ENCODE data around the gene SPAG16. TPM values are rescaled to one million over a fixed set of nuclear protein-coding genes. Genes with fewer than 3 reads are reported as not detected.
A peak's percentile ranks its signal among the peaks of the same experiment; 100 is the strongest.

SPAG16 gene
- total RNA-seq, 6 experiments from 2014 or later = 15.4 to 20.0 (median 17.5) TPM

DNA sequence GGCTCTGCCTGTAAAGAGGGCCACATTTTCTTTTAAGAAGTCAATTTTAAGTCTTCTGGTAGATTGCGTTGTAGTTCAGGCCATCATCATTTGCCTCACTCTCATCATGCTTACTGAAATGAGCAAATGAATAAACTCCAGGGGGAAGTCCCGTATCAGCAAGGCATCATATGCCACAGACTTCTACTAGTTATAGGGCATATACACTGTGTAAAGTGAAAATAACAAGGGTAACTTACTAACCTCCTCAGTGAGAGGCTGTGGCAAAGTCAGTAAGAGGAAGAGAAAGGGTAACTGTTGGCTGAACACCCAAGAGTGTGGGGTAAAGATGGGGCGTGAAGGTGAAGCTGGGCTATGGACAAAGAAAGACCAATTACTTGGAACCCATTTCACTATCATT lies 456.2 kb downstream of the SPAG16 start:
- no peaks in the 10 kb centered on the region for H3K36me3 Mint-ChIP-seq (ENCODE audit: low read depth)
- no peaks in the 10 kb centered on the region for H3K27me3 Mint-ChIP-seq (ENCODE audit: insufficient read depth)
- H3K4me1 Mint-ChIP-seq (ENCODE audit: low read depth) = no peaks in the 10 kb centered on the region; the same call in 1 of the 2 replicates
- TF ChIP-seq, protein P1, sequence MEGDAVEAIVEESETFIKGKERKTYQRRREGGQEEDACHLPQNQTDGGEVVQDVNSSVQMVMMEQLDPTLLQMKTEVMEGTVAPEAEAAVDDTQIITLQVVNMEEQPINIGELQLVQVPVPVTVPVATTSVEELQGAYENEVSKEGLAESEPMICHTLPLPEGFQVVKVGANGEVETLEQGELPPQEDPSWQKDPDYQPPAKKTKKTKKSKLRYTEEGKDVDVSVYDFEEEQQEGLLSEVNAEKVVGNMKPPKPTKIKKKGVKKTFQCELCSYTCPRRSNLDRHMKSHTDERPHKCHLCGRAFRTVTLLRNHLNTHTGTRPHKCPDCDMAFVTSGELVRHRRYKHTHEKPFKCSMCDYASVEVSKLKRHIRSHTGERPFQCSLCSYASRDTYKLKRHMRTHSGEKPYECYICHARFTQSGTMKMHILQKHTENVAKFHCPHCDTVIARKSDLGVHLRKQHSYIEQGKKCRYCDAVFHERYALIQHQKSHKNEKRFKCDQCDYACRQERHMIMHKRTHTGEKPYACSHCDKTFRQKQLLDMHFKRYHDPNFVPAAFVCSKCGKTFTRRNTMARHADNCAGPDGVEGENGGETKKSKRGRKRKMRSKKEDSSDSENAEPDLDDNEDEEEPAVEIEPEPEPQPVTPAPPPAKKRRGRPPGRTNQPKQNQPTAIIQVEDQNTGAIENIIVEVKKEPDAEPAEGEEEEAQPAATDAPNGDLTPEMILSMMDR (IDR thresholded peaks at IDR 0.05) = no peak
- H3K4me3 Mint-ChIP-seq = no peak overlapping the region
- DNase-seq = no peak
- no peak overlapping the region for H3K27ac Mint-ChIP-seq
- H3K9me3 Mint-ChIP-seq = no peaks in the 10 kb centered on the region

DNA sequence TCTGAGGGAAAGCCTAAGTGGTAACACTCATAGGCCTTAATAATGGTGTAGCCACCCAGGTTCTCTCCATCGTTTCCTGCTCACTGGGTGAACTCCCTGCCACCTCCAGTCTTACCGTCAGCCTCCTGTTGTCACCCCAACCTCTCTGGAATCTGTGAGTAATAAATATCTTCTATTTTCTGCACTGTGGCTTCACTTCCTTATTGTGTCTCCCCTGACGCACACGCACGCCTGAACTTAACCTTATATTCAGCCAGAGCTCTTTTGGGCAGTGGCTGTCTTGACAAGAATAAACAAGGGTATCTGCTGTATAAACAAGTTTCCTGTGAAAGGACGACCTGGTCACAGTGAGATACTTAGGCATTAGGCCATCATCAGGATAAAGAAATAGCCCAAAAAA lies 467.2 kb downstream of the SPAG16 start:
- H3K4me3 Mint-ChIP-seq = no peak overlapping the region
- H3K9me3 Mint-ChIP-seq = no peaks in the 10 kb centered on the region
- H3K27me3 Mint-ChIP-seq (ENCODE audit: insufficient read depth) = no peaks in the 10 kb centered on the region
- peaks cover 15% of the 10 kb centered on the region; the same call in 1 of the 2 replicates for H3K4me1 Mint-ChIP-seq (ENCODE audit: low read depth)
- DNase-seq = no peak
- H3K36me3 Mint-ChIP-seq (ENCODE audit: low read depth) = no peaks in the 10 kb centered on the region
- H3K27ac Mint-ChIP-seq = no peak overlapping the region
- TF ChIP-seq, protein P1 (IDR thresholded peaks at IDR 0.05) = no peak

DNA sequence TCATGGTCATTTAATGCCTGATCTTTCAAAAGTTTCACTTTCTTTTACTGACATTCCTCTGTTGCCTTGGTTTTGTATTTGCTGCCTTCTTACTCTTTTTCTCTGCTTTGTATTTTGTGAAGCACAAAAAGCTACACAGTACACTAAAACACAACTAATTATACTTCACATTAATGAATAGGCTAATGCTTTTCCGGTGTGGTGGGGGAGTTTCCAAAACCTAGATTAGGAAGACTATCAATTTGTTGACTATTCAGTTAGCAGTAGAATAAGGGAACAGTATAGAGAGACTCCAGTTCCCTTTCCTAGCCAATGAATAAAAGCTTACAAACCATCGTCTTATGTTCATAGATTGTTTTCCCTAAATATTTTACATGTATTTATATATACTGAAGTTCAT lies 468.3 kb downstream of the SPAG16 start:
- Mint-ChIP-seq H3K4me1 (ENCODE audit: low read depth) (peaks cover 15% of the 10 kb centered on the region; the same call in 1 of the 2 replicates), H3K9me3 (no peaks in the 10 kb centered on the region), H3K27me3 (ENCODE audit: insufficient read depth) (no peaks in the 10 kb centered on the region), H3K36me3 (ENCODE audit: low read depth) (no peaks in the 10 kb centered on the region), H3K27ac (no peak overlapping the region), H3K4me3 (peak overlapping the region; percentile 62; the same call in 1 of the 2 replicates)
- no peak for DNase-seq
- TF ChIP-seq, protein P1 (IDR thresholded peaks at IDR 0.05) = no peak

DNA sequence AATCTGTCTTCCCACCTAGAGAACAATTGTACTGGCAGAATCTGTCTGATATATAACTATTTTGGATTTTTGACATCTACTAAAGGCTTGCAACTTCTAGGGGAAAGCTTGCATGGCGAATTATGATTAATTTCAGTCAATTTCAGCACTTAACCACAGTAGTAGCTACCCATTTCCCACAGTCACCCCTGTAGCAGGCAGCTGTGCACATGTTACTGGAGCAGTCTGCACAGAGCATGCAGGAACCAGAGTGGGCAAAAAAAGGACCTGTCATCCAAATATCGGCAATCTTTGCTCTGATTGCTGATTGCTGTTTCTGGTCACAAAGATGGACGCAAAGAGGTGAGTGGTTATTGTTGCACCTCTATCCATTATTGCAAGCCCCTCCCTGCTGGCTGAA lies 473.3 kb downstream of the SPAG16 start:
- H3K27ac Mint-ChIP-seq = no peak overlapping the region
- TF ChIP-seq, protein P1 (IDR thresholded peaks at IDR 0.05) = no peak
- no peak overlapping the region for H3K4me3 Mint-ChIP-seq
- DNase-seq = no peak
- no peaks in the 10 kb centered on the region; the same call in 1 of the 2 replicates for H3K27me3 Mint-ChIP-seq (ENCODE audit: insufficient read depth)
- H3K36me3 Mint-ChIP-seq (ENCODE audit: low read depth) = no peaks in the 10 kb centered on the region
- H3K4me1 Mint-ChIP-seq (ENCODE audit: low read depth) = peaks cover 3% of the 10 kb centered on the region; the same call in 1 of the 2 replicates
- H3K9me3 Mint-ChIP-seq = no peaks in the 10 kb centered on the region

DNA sequence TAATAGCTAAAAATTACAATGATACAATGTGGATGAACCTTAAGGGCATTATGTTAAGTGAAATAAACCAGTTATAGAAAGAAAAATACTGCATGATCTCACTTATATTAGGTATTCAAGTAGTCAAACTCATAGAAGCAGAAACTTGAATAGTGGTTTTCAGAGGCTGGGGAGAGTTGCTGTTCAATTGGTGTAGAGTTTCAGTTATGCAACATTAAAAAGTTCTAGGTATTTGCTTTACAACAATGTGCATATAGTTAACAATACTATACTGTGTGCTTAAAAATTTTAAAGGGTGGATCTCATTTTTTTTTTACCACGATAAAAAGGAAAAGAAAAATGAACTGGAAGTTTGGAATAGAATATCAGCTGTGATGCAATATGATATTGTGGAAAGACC lies 479.1 kb downstream of the SPAG16 start:
- DNase-seq = no peak
- H3K4me3 Mint-ChIP-seq = no peak overlapping the region
- TF ChIP-seq, protein P1 (IDR thresholded peaks at IDR 0.05) = no peak
- H3K36me3 Mint-ChIP-seq (ENCODE audit: low read depth) = no peaks in the 10 kb centered on the region
- peaks cover 39% of the 10 kb centered on the region for H3K4me1 Mint-ChIP-seq (ENCODE audit: low read depth)
- no peaks in the 10 kb centered on the region; the same call in 1 of the 2 replicates for H3K27me3 Mint-ChIP-seq (ENCODE audit: insufficient read depth)
- H3K27ac Mint-ChIP-seq = no peak overlapping the region
- H3K9me3 Mint-ChIP-seq = no peaks in the 10 kb centered on the region

DNA sequence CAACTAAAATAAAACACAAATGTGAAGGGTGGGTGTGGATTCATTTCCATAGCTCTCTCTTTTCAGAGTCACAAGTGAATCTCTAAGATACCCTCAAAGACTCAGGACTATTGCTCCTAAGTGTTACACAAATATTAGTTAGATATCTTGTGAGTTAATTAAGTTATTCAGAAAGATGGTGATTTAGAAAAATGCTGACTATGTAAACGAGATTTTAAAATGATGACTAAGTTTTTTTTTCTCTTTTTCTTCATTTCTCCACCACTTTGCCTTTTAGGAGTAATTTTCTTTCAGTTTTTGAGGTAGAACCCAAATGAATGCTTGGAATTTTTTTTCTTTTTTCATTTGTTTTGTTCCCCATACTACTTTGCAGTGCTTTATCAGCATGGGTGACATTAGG lies 479.7 kb downstream of the SPAG16 start:
- DNase-seq = no peak
- Mint-ChIP-seq H3K4me1 (ENCODE audit: low read depth) (peaks cover 39% of the 10 kb centered on the region), H3K27me3 (ENCODE audit: insufficient read depth) (no peaks in the 10 kb centered on the region; the same call in 1 of the 2 replicates), H3K9me3 (no peaks in the 10 kb centered on the region), H3K4me3 (no peak overlapping the region), H3K36me3 (ENCODE audit: low read depth) (no peaks in the 10 kb centered on the region), H3K27ac (no peak overlapping the region)
- TF ChIP-seq, protein P1 (IDR thresholded peaks at IDR 0.05) = no peak
